H1 (cell line): Measurements from ENCODE around the gene ARHGAP26. TPM values are rescaled to one million over a fixed set of nuclear protein-coding genes. Genes with fewer than 3 reads are reported as not detected.

Experiments
- CTCF ChIA-PET: fragments of 300-600 bp; sonication (Branson Sonifier 250); formaldehyde crosslinking; loops from one replicate; lab custom pipeline; 2021; ENCODE audit not compliant: partially characterized antibody; lab: Charles Lee
- POLR2A ChIA-PET: fragments of 300-600 bp; sonication (Branson Sonifier 250); formaldehyde crosslinking; loops from one replicate; lab custom pipeline; 2021; ENCODE audit warnings: inconsistent platforms; ENCODE audit not compliant: partially characterized antibody; lab: Charles Lee
- DNase-seq, 2 experiments: peaks; one replicate each; pipeline versions ENCODE4 v3.0.0 to v3.0.0-alpha.2; 2010 to 2022; ENCODE audit warnings: low spot score in 2 of 2, low read depth in 1 of 2, mixed read lengths in 1 of 2
- FAIRE-seq: peaks from 2 replicates; lab custom pipeline; 2011; peaks lifted over from hg19 to GRCh38; lab: Jason Lieb, UNC
- H2AFZ ChIP-seq: 2 replicates; pipeline ENCODE4 v1.8.1; 2012; ENCODE audit warnings: low read length, inconsistent platforms
- H2AK5ac ChIP-seq: 2 replicates; pipeline ENCODE4 v1.6.1; 2013; ENCODE audit warnings: low read depth, low read length
- H2BK120ac ChIP-seq: replicated peaks from 2 replicates; pipeline ENCODE3; 2013; ENCODE audit warnings: low read depth, low read length, inconsistent platforms
- H2BK12ac ChIP-seq: 2 replicates; pipeline ENCODE4 v1.6.1; 2013; ENCODE audit warnings: low read depth, low read length
- H2BK15ac ChIP-seq: 2 replicates; pipeline ENCODE4 v1.6.1; 2013; ENCODE audit warnings: low read length
- H2BK20ac ChIP-seq: 2 replicates; pipeline ENCODE4 v1.6.1; 2013; ENCODE audit warnings: low read length
- H2BK5ac ChIP-seq: 2 replicates; pipeline ENCODE4 v1.6.1; 2013; ENCODE audit warnings: low read depth, low read length
- H3K14ac ChIP-seq: 2 replicates; pipeline ENCODE4 v1.6.1; 2013; ENCODE audit warnings: inconsistent platforms; ENCODE audit not compliant: insufficient read length
- H3K18ac ChIP-seq: 2 replicates; pipeline ENCODE4 v1.6.1; 2013; ENCODE audit warnings: low read length; ENCODE audit errors: extremely low read depth
- H3K23ac ChIP-seq: 2 replicates; pipeline ENCODE4 v1.6.1; 2013; ENCODE audit warnings: inconsistent platforms; ENCODE audit not compliant: insufficient read length
- H3K23me2 ChIP-seq: 2 replicates; pipeline ENCODE4 v1.6.1; 2013; ENCODE audit warnings: low read depth, low read length
- H3K27ac ChIP-seq: 2 replicates; pipeline ENCODE4 v1.6.1; 2011; ENCODE audit warnings: low read depth, low read length, inconsistent platforms
- H3K27me3 ChIP-seq, 4 experiments: replicated peaks in 1 of 4; 1 replicate in 1 of 4; 2 replicates in 3 of 4; pipeline versions ENCODE4 v1.6.1 to v1.8.1; 2011 to 2013; ENCODE audit warnings: low read length in 3 of 4, mild to moderate bottlenecking in 3 of 4, inconsistent platforms in 2 of 4, mixed read lengths in 2 of 4, moderate library complexity in 1 of 4; ENCODE audit not compliant: control insufficient read depth in 3 of 4, insufficient read depth in 3 of 4; ENCODE audit errors: extremely low read depth in 1 of 4
- H3K36me3 ChIP-seq, 4 experiments: 2 replicates each; pipeline versions ENCODE4 v1.6.1 to v1.8.1; 2011 to 2013; ENCODE audit warnings: mild to moderate bottlenecking in 4 of 4, low read length in 3 of 4, moderate library complexity in 2 of 4, control low read depth in 1 of 4, inconsistent platforms in 1 of 4; ENCODE audit not compliant: insufficient read depth in 4 of 4, control insufficient read depth in 2 of 4
- H3K4ac ChIP-seq: replicated peaks from 2 replicates; pipeline ENCODE3; 2013; ENCODE audit warnings: low read length, low read depth, mixed read lengths, inconsistent platforms; ENCODE audit not compliant: insufficient read length
- H3K4me1 ChIP-seq, 4 experiments: replicated peaks in 1 of 4; 1 replicate in 1 of 4; 2 replicates in 3 of 4; pipeline versions ENCODE4 v1.6.1 to v1.8.1; 2011 to 2013; ENCODE audit warnings: low read length in 3 of 4, inconsistent platforms in 2 of 4, mixed read lengths in 1 of 4; ENCODE audit not compliant: insufficient read depth in 4 of 4, control insufficient read depth in 3 of 4
- H3K4me2 ChIP-seq, 2 experiments: 2 replicates each; pipeline versions ENCODE4 v1.6.1 to v1.8.1; 2011 to 2013; ENCODE audit warnings: low read depth in 2 of 2, low read length in 2 of 2, control low read depth in 1 of 2, inconsistent platforms in 1 of 2, mild to moderate bottlenecking in 1 of 2; ENCODE audit not compliant: insufficient read depth in 1 of 2
- H3K4me3 ChIP-seq, 4 experiments: fragments of 200-600, 300-600 bp in 1 of 4; sonication (generic), shearing (Covaris generic), sonication (Bioruptor Twin) in 1 of 4; 2 replicates each; pipeline versions ENCODE4 v1.5.1 to v1.8.1; 2011 to 2016; ENCODE audit warnings: low read length in 4 of 4, low read depth in 3 of 4, control low read depth in 2 of 4, inconsistent platforms in 2 of 4, mild to moderate bottlenecking in 2 of 4, mixed read lengths in 1 of 4, moderate library complexity in 1 of 4; ENCODE audit not compliant: insufficient read depth in 2 of 4; ENCODE audit errors: extremely low read depth in 1 of 4
- H3K56ac ChIP-seq: replicated peaks from 2 replicates; pipeline ENCODE3; 2013; ENCODE audit warnings: low read depth, mild to moderate bottlenecking, mixed read lengths, low read length, inconsistent platforms; ENCODE audit not compliant: insufficient read length
- H3K79me1 ChIP-seq: 2 replicates; pipeline ENCODE4 v1.6.1; 2013; ENCODE audit warnings: low read depth, low read length, control low read depth
- H3K79me2 ChIP-seq, 2 experiments: 2 replicates each; pipeline versions ENCODE4 v1.6.1 to v1.8.1; 2012 to 2013; ENCODE audit warnings: low read length in 2 of 2, mild to moderate bottlenecking in 2 of 2, inconsistent platforms in 1 of 2; ENCODE audit not compliant: insufficient read depth in 2 of 2, control insufficient read depth in 1 of 2
- H3K9ac ChIP-seq, 4 experiments: replicated peaks in 1 of 4; 1 replicate in 1 of 4; 2 replicates in 3 of 4; pipeline versions ENCODE4 v1.6.1 to v1.8.1; 2011 to 2013; ENCODE audit warnings: low read depth in 3 of 4, low read length in 3 of 4, control low read depth in 2 of 4, mild to moderate bottlenecking in 2 of 4, moderate library complexity in 2 of 4, inconsistent platforms in 1 of 4; ENCODE audit errors: extremely low read depth in 1 of 4
- H3K9me3 ChIP-seq, 2 experiments: 2 replicates each; pipeline versions ENCODE4 v1.6.1 to v1.8.1; 2012 to 2013; ENCODE audit warnings: mild to moderate bottlenecking in 2 of 2, moderate library complexity in 2 of 2, control low read depth in 1 of 2, inconsistent platforms in 1 of 2, low read depth in 1 of 2, low read length in 1 of 2, mixed read lengths in 1 of 2; ENCODE audit not compliant: insufficient read depth in 2 of 2
- H4K20me1 ChIP-seq, 2 experiments: replicated peaks in 1 of 2; 2 replicates each; pipeline versions ENCODE3 to v1.8.1; 2011 to 2013; ENCODE audit warnings: inconsistent platforms in 2 of 2, low read length in 2 of 2, mild to moderate bottlenecking in 1 of 2; ENCODE audit not compliant: insufficient read depth in 2 of 2, control insufficient read depth in 1 of 2
- H4K5ac ChIP-seq: 2 replicates; pipeline ENCODE4 v1.6.1; 2013; ENCODE audit warnings: low read length, low read depth, mixed read lengths, inconsistent platforms; ENCODE audit not compliant: insufficient read length
- H4K8ac ChIP-seq: 2 replicates; pipeline ENCODE4 v1.8.0; 2013; ENCODE audit warnings: mild to moderate bottlenecking, moderate library complexity, low read length, inconsistent platforms; ENCODE audit not compliant: insufficient read depth; ENCODE audit errors: extremely low read depth
- H4K91ac ChIP-seq: replicated peaks from 2 replicates; pipeline ENCODE3; 2013; ENCODE audit warnings: low read length, mixed read lengths, inconsistent platforms; ENCODE audit not compliant: insufficient read length
- CHD1 ChIP-seq: IDR thresholded peaks from 2 replicates; pipeline ENCODE4 v1.6.1; 2012; ENCODE audit warnings: low read depth, low read length, improper control_type of control experiment
- E2F6 ChIP-seq: IDR thresholded peaks from 2 replicates; pipeline ENCODE4 v1.6.1; 2012; ENCODE audit warnings: inconsistent platforms
- EGR1 ChIP-seq: IDR thresholded peaks from 2 replicates; pipeline ENCODE4 v1.6.1; 2011; ENCODE audit warnings: low read depth, low read length, borderline replicate concordance
- MAFK ChIP-seq: IDR thresholded peaks from 2 replicates; pipeline ENCODE4 v1.6.1; 2012; ENCODE audit warnings: low read depth, mild to moderate bottlenecking, improper control_type of control experiment, low read length
- NRF1 ChIP-seq: IDR thresholded peaks from 2 replicates; pipeline ENCODE4 v1.6.1; 2011; ENCODE audit warnings: mild to moderate bottlenecking, low read depth, low read length, improper control_type of control experiment
- POU5F1 ChIP-seq: IDR thresholded peaks from 2 replicates; pipeline ENCODE4 v1.6.1; 2011; ENCODE audit warnings: low read depth, mild to moderate bottlenecking, low read length, moderate library complexity
- RBBP5 ChIP-seq: IDR thresholded peaks from 2 replicates; pipeline ENCODE4 v1.7.1; 2012; ENCODE audit warnings: low read depth, mild to moderate bottlenecking, inconsistent platforms, low read length, moderate library complexity, borderline replicate concordance
- SAP30 ChIP-seq: fragments of 300-600 bp; sonication (generic); IDR thresholded peaks from 2 replicates; pipeline ENCODE4 v1.7.1; 2012; ENCODE audit warnings: low read length, moderate library complexity, mild to moderate bottlenecking, inconsistent platforms; ENCODE audit not compliant: insufficient read depth, insufficient replicate concordance
- TAF7 ChIP-seq: optimal IDR thresholded peaks from 2 replicates; pipeline ENCODE3; 2011; ENCODE audit warnings: low read depth, mild to moderate bottlenecking, inconsistent platforms, low read length, moderate library complexity, borderline replicate concordance
- TBP ChIP-seq: IDR thresholded peaks from 2 replicates; pipeline ENCODE4 v1.6.1; 2011; ENCODE audit warnings: low read depth, low read length, improper control_type of control experiment
- USF2 ChIP-seq: IDR thresholded peaks from 2 replicates; pipeline ENCODE4 v1.6.1; 2011; ENCODE audit warnings: low read length, improper control_type of control experiment
- WGBS, 2 experiments: shearing (Covaris generic) in 1 of 2; methylation state at CpG; one replicate each; pipeline versions ENCODE4 v1.1.6 to v1.1.7; 2013 to 2015; ENCODE audit warnings: low lambda C conversion rate in 2 of 2, mixed read lengths in 2 of 2, inconsistent platforms in 1 of 2, low coverage in 1 of 2, missing lambda C conversion rate in 1 of 2; ENCODE audit not compliant: insufficient replicate concordance in 2 of 2, insufficient coverage in 1 of 2, insufficient read length in 1 of 2; ENCODE audit errors: extremely low coverage in 1 of 2, missing lambda C conversion rate in 1 of 2; 5-methylcytosine and 5-hydroxymethylcytosine counted together
- polyA plus RNA-seq, 7 experiments: library from polyadenylated mRNA; depleted of rRNA in 3 of 7; stranded (reverse) in 5 of 7; unstranded in 2 of 7; fragments of >200 nt in 5 of 7; fragments of 200-250 nt in 2 of 7; gene quantifications; 1 replicate in 5 of 7; 2 replicates in 1 of 7; 4 replicates in 1 of 7; pipeline versions ENCODE4 v1.2.1 to v1.2.3, GENCODE V29; 2011 to 2013; ENCODE audit warnings: missing spikeins in 2 of 7, mixed read lengths in 2 of 7
- total RNA-seq: library from RNA; stranded (reverse); fragmentation: NEBNext Ultra II Directional; extraction: Animal tissue kit (Norgen Biotek cat#: 25700); gene quantifications from 2 replicates; pipeline ENCODE4 v1.2.1, GENCODE V29; 2021

ARHGAP26 gene
- total and polyA plus RNA-seq, 2 of the 8 experiments (the other 6 are each of a cell fraction or from before 2014, with no cell fraction given) = 7.1 to 24.8 TPM

- ChIA-PET CTCF (interaction anchor here (1.0 to 1.6 kb wide), 3 partner anchors 23 to 71 kb away, joined by 3 to 4 read pairs (median 3); no protein-coding TSS in a partner anchor), POLR2A (interaction anchor here (1.0 kb wide), 1 partner anchor 53 kb away, joined by 3 read pairs; no protein-coding TSS in a partner anchor)
- Histone ChIP-seq H2BK15ac (no peak overlapping the region), H4K91ac (peak overlapping the region; percentile 97), H4K20me1 (no peaks in the 10 kb centered on the region), H3K27me3 (no peaks in the 10 kb centered on the region), H3K79me1 (no peaks in the 10 kb centered on the region), H3K27ac (0 out of 2 replicates have a peak overlapping the region, but pooled peaks have one; percentile 25), H4K5ac (peak overlapping the region; percentile 15), H3K4me2 (no peak overlapping the region), H3K4me3 (no peak overlapping the region), H3K14ac (no peak overlapping the region), H3K23ac (no peak overlapping the region), H2AK5ac (0 out of 2 replicates have a peak overlapping the region, but pooled peaks have one; percentile 54), H3K56ac (no peak overlapping the region), H3K9me3 (no peaks in the 10 kb centered on the region), H3K4me1 (peaks cover 0 to 16% (median 6%) of the 10 kb centered on the region in 4 experiments; a peak in 4 of 7 replicates), H2BK120ac (peak overlapping the region; percentile 97), H2BK5ac (peak overlapping the region; percentile 62; the same call in 1 of the 2 replicates), H3K4ac (no peak overlapping the region), H2BK20ac (peak overlapping the region; percentile 16; the same call in 1 of the 2 replicates), H3K18ac (no peak overlapping the region; the same call in 1 of the 2 replicates), H2BK12ac (0 out of 2 replicates have a peak overlapping the region, but pooled peaks have one; percentile 13), H3K79me2 (no peaks in the 10 kb centered on the region), H3K36me3 (peaks cover 0 to 6% (median 0%) of the 10 kb centered on the region in 4 experiments; a peak in 1 of 8 replicates), H4K8ac (no peak overlapping the region), H3K23me2 (no peaks in the 10 kb centered on the region), H3K9ac (no peak overlapping the region), H2AFZ (no peak overlapping the region)
- no peak for DNase-seq
- WGBS, 2 experiments = 87% methylated on average over 1 of the region's 1 CpG; no CpG with 5 or more reads in 1 of the 2 experiments
- FAIRE-seq = no peak
- TF ChIP-seq TBP = no peak
- no peak for TF ChIP-seq USF2
- no peak for TF ChIP-seq POU5F1
- TF ChIP-seq TAF7 = no peak
- TF ChIP-seq SAP30 = no peak
- no peak for TF ChIP-seq CHD1
- no peak for TF ChIP-seq EGR1
- TF ChIP-seq NRF1 = no peak
- no peak for TF ChIP-seq E2F6
- no peak for TF ChIP-seq RBBP5
- no peak for TF ChIP-seq MAFK
Observed at GRCh38 chr5:143037708-143038107, 267.5 kb downstream of the ARHGAP26 start.
